Mammary epithelial cell (primary cell): Measurements from ENCODE around the gene TP53BP1.

Source experiments
- CTCF ChIP-seq, 2 donors: IDR thresholded peaks in 1 of 2; conservative IDR thresholded peaks in 1 of 2; 2 replicates each; pipeline ENCODE4 v1.5.1; 2011 to 2012; ENCODE audit warnings: inconsistent platforms in 2 of 2, low read length in 2 of 2, mild to moderate bottlenecking in 2 of 2, control low read depth in 1 of 2, low read depth in 1 of 2; ENCODE audit not compliant: insufficient read depth in 1 of 2; ENCODE audit errors: extremely low read depth in 1 of 2
- EZH2 ChIP-seq: IDR thresholded peaks from 2 replicates; pipeline ENCODE4 v1.6.1; 2012; ENCODE audit warnings: low read length, inconsistent platforms, borderline replicate concordance

- TF ChIP-seq CTCF (conservative IDR thresholded peaks at IDR 0.05 in 1 of 2, IDR thresholded peaks at IDR 0.05 in 1 of 2; ENCODE audit: extremely low read depth in 1 of 2, insufficient read depth in 1 of 2, low read depth in 1 of 2, low read length in 2 of 2): no peak
- no peak for TF ChIP-seq EZH2
These were observed 34.3 kb upstream of the TP53BP1 start for GRCh38 chr15:43527016-43527801.
